A549 (cell line): ENCODE data around the gene SUN2.

Source experiments
- CTCF ChIP-seq: fragments of >200 bp; sonication (Bioruptor Twin); formaldehyde crosslinking; IDR thresholded peaks from 3 replicates; pipeline ENCODE4 v1.5.1; 2016
- ELK1 ChIP-seq: fragments of 150-350 bp; IDR thresholded peaks from 2 replicates; pipeline ENCODE4 v1.6.1; 2014; ENCODE audit warnings: low read depth, mild to moderate bottlenecking, low read length
- MAFK ChIP-seq: fragments of 450-650 bp; IDR thresholded peaks from 2 replicates; pipeline ENCODE4 v1.6.1; 2014; ENCODE audit not compliant: partially characterized antibody
- SMC3 ChIP-seq: fragments of >200 bp; sonication (Bioruptor Twin); formaldehyde crosslinking; IDR thresholded peaks from 3 replicates; pipeline ENCODE4 v1.6.1; 2018; ENCODE audit warnings: inconsistent platforms

- no peak for TF ChIP-seq CTCF
- no peak for TF ChIP-seq ELK1
- no peak for TF ChIP-seq SMC3
- TF ChIP-seq MAFK: no peak
Measured at GRCh38 chr22:38768036-38768435, 12.2 kb upstream of the SUN2 start.
